Measurements from ENCODE around the gene SIVA1.
A peak's percentile ranks its signal among the peaks of the same experiment; 100 is the strongest.

The SIVA1 gene

GRCh38 chr14:104793703-104793959 is 40.7 kb downstream of the SIVA1 start:
- H3K36me3 ChIP-seq (ENCODE audit: insufficient read depth, low read depth, low read length) = no peaks in the 10 kb centered on the region; the same call in 1 of the 2 replicates
- no peak overlapping the region for H3K9ac ChIP-seq (ENCODE audit: low read depth, low read length)
- no peaks in the 10 kb centered on the region for H3K9me3 ChIP-seq (ENCODE audit: insufficient read depth, low read depth, low read length)
- H3K27me3 ChIP-seq (ENCODE audit: insufficient read depth, low read length) = peaks cover 46% of the 10 kb centered on the region
- no peak overlapping the region for H3K27ac ChIP-seq (ENCODE audit: low read length)
- peaks cover 10% of the 10 kb centered on the region; the same call in 1 of the 2 replicates for H3K4me1 ChIP-seq (ENCODE audit: insufficient read depth, low read length)
- peak overlapping the region; percentile 75; the same call in 1 of the 2 replicates for H3K4me3 ChIP-seq (ENCODE audit: low read length)

DNA sequence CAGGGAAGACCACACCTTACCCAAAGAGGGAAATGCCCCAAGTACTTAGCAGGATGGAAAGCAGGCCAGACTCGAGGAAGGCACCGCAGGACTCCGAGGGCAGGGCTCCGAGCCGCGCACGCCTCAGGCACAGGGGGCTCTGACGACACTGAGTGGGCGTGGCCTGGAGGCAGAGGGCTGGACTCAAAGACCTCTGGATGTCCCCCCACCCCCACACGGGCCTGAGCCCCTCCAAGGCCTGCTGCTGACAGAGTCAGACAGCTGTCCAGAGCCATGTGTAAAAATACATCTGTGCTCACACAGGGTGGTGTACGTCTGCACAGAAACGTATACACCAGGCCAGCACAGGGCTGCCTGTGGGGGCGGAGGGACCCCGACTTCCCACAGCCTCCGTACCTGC is 41.2 kb downstream of the SIVA1 start:
- Histone ChIP-seq H3K9ac (ENCODE audit: low read depth, low read length) (peak overlapping the region; percentile 58; the same call in 1 of the 2 replicates), H3K9me3 (ENCODE audit: insufficient read depth, low read depth, low read length) (no peaks in the 10 kb centered on the region), H3K27me3 (ENCODE audit: insufficient read depth, low read length) (peaks cover 51% of the 10 kb centered on the region), H3K4me3 (ENCODE audit: low read length) (peak overlapping the region; percentile 75), H3K36me3 (ENCODE audit: insufficient read depth, low read depth, low read length) (no peaks in the 10 kb centered on the region; the same call in 1 of the 2 replicates), H3K4me1 (ENCODE audit: insufficient read depth, low read length) (peaks cover 10% of the 10 kb centered on the region; the same call in 1 of the 2 replicates), H3K27ac (ENCODE audit: low read length) (no peak overlapping the region)

DNA sequence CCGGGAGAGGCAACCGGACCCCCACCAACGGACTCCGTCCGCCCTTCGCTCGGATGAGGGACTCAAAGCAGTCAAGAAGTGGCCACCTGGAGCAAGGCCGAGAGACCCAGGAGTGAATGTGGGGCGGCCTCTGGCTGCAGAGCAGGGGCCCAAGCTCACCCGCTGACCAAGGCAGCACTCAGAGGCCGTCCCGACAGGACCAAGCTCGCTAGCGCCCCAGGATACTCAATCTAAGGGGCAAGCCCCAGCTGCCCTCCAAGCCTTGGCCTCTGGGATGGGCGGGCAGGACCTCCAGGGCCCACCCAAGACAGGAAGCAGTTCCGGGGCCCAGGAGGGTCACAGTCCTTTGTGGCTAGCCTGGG is 41.7 kb downstream of the SIVA1 start:
- H3K27ac ChIP-seq (ENCODE audit: low read length) = no peak overlapping the region
- H3K9me3 ChIP-seq (ENCODE audit: insufficient read depth, low read depth, low read length) = no peaks in the 10 kb centered on the region
- H3K4me1 ChIP-seq (ENCODE audit: insufficient read depth, low read length) = peaks cover 13% of the 10 kb centered on the region; the same call in 1 of the 2 replicates
- peak overlapping the region; percentile 75 for H3K4me3 ChIP-seq (ENCODE audit: low read length)
- no peaks in the 10 kb centered on the region; the same call in 1 of the 2 replicates for H3K36me3 ChIP-seq (ENCODE audit: insufficient read depth, low read depth, low read length)
- peaks cover 56% of the 10 kb centered on the region for H3K27me3 ChIP-seq (ENCODE audit: insufficient read depth, low read length)
- peak overlapping the region; percentile 58; the same call in 1 of the 2 replicates for H3K9ac ChIP-seq (ENCODE audit: low read depth, low read length)

- Histone ChIP-seq H3K27ac (ENCODE audit: low read length) (no peak within 1 kb of the TSS), H3K4me3 (ENCODE audit: low read length) (peak within 1 kb of the TSS; percentile 75), H3K9me3 (ENCODE audit: insufficient read depth, low read depth, low read length) (no peaks in the 10 kb centered on the region), H3K9ac (ENCODE audit: low read depth, low read length) (peak within 1 kb of the TSS; percentile 58; the same call in 1 of the 2 replicates), H3K4me1 (ENCODE audit: insufficient read depth, low read length) (peaks cover 13% of the 10 kb centered on the region; the same call in 1 of the 2 replicates), H3K27me3 (ENCODE audit: insufficient read depth, low read length) (peaks cover 61% of the 10 kb centered on the region), H3K36me3 (ENCODE audit: insufficient read depth, low read depth, low read length) (no peaks in the 10 kb centered on the region)
These were observed 42.2 kb downstream of the SIVA1 start, which contains the start of gene AKT1 for GRCh38 chr14:104794993-104795780. AKT1 (minus strand) TSS chr14:104795748; CDS start chr14:104792643, 3,105 bp downstream.

DNA sequence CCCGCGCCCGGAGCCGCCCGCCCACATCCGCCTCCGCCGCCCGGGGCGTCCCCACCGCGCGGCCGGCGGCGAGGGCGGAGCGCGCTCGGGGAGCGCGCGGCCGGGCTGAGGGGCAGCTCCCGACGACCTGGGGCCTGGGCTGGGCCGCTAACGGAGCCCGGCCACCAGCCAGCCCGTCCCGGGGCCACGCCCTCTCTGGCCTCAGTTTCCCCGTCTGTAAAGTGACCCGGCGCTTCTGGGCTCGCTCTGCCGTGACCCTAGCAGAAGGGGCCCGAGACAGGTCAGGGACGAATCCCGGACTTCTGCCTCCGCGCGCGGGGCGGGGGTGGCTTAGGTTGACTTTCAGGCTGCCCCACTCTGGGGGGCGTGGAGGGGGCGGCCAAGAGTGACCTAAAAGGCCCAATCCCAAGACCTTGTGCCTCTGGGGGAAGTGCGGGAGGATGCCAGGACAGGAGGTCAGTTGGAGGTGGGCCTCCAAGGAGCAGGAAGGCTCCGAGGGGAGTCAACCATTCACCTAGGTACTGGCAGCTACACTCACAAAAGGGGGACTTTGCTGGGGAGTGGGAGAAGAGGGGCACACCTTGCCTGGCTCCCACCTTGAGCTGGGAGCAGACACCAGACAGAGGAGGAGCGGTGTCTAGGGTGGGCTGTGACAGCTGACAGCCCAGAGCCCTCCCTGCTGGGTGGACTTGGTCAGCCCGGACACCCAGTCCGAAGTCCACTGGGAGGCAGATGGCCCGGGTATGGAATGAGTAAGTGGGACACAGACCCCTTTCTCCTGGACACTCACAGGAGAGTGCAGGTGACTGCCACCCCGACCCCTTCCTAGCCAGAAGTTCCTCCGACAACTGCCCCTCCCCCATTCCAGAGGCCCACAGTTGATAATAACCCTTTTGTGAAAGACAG is 43.1 kb downstream of the SIVA1 start:
- no peak overlapping the region for H3K27ac ChIP-seq (ENCODE audit: low read length)
- H3K9ac ChIP-seq (ENCODE audit: low read depth, low read length) = no peak overlapping the region; the same call in 1 of the 2 replicates
- H3K9me3 ChIP-seq (ENCODE audit: insufficient read depth, low read depth, low read length) = no peaks in the 10 kb centered on the region
- peaks cover 13% of the 10 kb centered on the region; the same call in 1 of the 2 replicates for H3K4me1 ChIP-seq (ENCODE audit: insufficient read depth, low read length)
- H3K4me3 ChIP-seq (ENCODE audit: low read length) = peak overlapping the region; percentile 65; the same call in 1 of the 2 replicates
- peaks cover 65% of the 10 kb centered on the region for H3K27me3 ChIP-seq (ENCODE audit: insufficient read depth, low read length)
- no peaks in the 10 kb centered on the region for H3K36me3 ChIP-seq (ENCODE audit: insufficient read depth, low read depth, low read length)

DNA sequence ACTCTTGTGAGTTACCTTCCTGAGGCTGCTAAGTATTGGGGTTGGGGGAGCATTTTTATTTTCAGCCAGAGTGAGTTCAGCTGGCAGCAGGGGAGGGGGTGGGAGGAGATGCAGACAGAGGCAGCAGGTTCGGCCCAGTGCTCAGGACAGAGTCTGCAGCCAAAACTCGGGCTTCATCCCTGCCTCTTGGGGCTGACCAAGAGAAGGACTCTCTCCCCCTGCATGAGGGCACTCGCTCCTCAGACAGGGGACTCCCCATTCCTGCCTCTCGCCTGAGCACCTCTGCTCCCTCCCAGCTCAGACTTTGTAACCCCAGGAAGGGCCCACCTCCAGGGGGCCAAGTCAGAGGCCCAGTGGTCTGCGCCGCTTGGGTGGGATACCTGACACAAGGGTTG is 43.7 kb downstream of the SIVA1 start:
- Histone ChIP-seq H3K4me1 (ENCODE audit: insufficient read depth, low read length) (peaks cover 17% of the 10 kb centered on the region; the same call in 1 of the 2 replicates), H3K4me3 (ENCODE audit: low read length) (no peak overlapping the region), H3K27ac (ENCODE audit: low read length) (no peak overlapping the region), H3K9ac (ENCODE audit: low read depth, low read length) (no peak overlapping the region), H3K36me3 (ENCODE audit: insufficient read depth, low read depth, low read length) (no peaks in the 10 kb centered on the region), H3K27me3 (ENCODE audit: insufficient read depth, low read length) (peaks cover 72% of the 10 kb centered on the region), H3K9me3 (ENCODE audit: insufficient read depth, low read depth, low read length) (no peaks in the 10 kb centered on the region)

GRCh38 chr14:104797115-104798044 is 44.4 kb downstream of the SIVA1 start:
- no peaks in the 10 kb centered on the region for H3K36me3 ChIP-seq (ENCODE audit: insufficient read depth, low read depth, low read length)
- no peak overlapping the region for H3K4me3 ChIP-seq (ENCODE audit: low read length)
- H3K9ac ChIP-seq (ENCODE audit: low read depth, low read length) = no peak overlapping the region
- no peak overlapping the region for H3K27ac ChIP-seq (ENCODE audit: low read length)
- peaks cover 17% of the 10 kb centered on the region; the same call in 1 of the 2 replicates for H3K4me1 ChIP-seq (ENCODE audit: insufficient read depth, low read length)
- H3K27me3 ChIP-seq (ENCODE audit: insufficient read depth, low read length) = peaks cover 79% of the 10 kb centered on the region
- no peaks in the 10 kb centered on the region for H3K9me3 ChIP-seq (ENCODE audit: insufficient read depth, low read depth, low read length)

- no peak overlapping the region for H3K9ac ChIP-seq (ENCODE audit: low read depth, low read length)
- no peaks in the 10 kb centered on the region for H3K36me3 ChIP-seq (ENCODE audit: insufficient read depth, low read depth, low read length)
- H3K4me3 ChIP-seq (ENCODE audit: low read length) = no peak overlapping the region; the same call in 1 of the 2 replicates
- no peaks in the 10 kb centered on the region for H3K9me3 ChIP-seq (ENCODE audit: insufficient read depth, low read depth, low read length)
- no peak overlapping the region for H3K27ac ChIP-seq (ENCODE audit: low read length)
- H3K4me1 ChIP-seq (ENCODE audit: insufficient read depth, low read length) = peaks cover 15% of the 10 kb centered on the region; the same call in 1 of the 2 replicates
- peaks cover 81% of the 10 kb centered on the region for H3K27me3 ChIP-seq (ENCODE audit: insufficient read depth, low read length)
These were observed 45.6 kb downstream of the SIVA1 start for GRCh38 chr14:104798300-104799243.

- peaks cover 11% of the 10 kb centered on the region; the same call in 1 of the 2 replicates for H3K4me1 ChIP-seq (ENCODE audit: insufficient read depth, low read length)
- H3K36me3 ChIP-seq (ENCODE audit: insufficient read depth, low read depth, low read length) = no peaks in the 10 kb centered on the region
- peak overlapping the region; percentile 74 for H3K4me3 ChIP-seq (ENCODE audit: low read length)
- peaks cover 72% of the 10 kb centered on the region for H3K27me3 ChIP-seq (ENCODE audit: insufficient read depth, low read length)
- no peak overlapping the region for H3K27ac ChIP-seq (ENCODE audit: low read length)
- peak overlapping the region; percentile 69; the same call in 1 of the 2 replicates for H3K9ac ChIP-seq (ENCODE audit: low read depth, low read length)
- no peaks in the 10 kb centered on the region for H3K9me3 ChIP-seq (ENCODE audit: insufficient read depth, low read depth, low read length)
These were observed 46.5 kb downstream of the SIVA1 start for GRCh38 chr14:104799244-104800014.

Data from iPS-20b (cell line).